Neuronal stem cell (in vitro differentiated cells): ENCODE measurements around the gene FUBP3. TPM values are rescaled to one million over a fixed set of nuclear protein-coding genes. Genes with fewer than 3 reads are reported as not detected.

ENCODE experiments used
- DNase-seq: peaks from one replicate; pipeline ENCODE4 v3.0.0-alpha.2; 2013; ENCODE audit warnings: low spot score
- H2AFZ ChIP-seq: one replicate; pipeline ENCODE4 v1.6.1; 2013; ENCODE audit warnings: mild to moderate bottlenecking, low read length, inconsistent platforms
- H2AK5ac ChIP-seq: 2 replicates; pipeline ENCODE4 v1.6.1; 2013; ENCODE audit warnings: low read depth, mild to moderate bottlenecking, inconsistent platforms, low read length, moderate library complexity, mixed read lengths
- H2BK120ac ChIP-seq: 2 replicates; pipeline ENCODE4 v1.6.1; 2013; ENCODE audit warnings: low read depth, mild to moderate bottlenecking, inconsistent platforms, low read length, moderate library complexity, mixed read lengths
- H2BK12ac ChIP-seq: one replicate; pipeline ENCODE4 v1.6.1; 2013; ENCODE audit warnings: low read length, inconsistent platforms
- H2BK15ac ChIP-seq: 2 replicates; pipeline ENCODE4 v1.6.1; 2013; ENCODE audit warnings: mild to moderate bottlenecking, low read length, inconsistent platforms, mixed read lengths
- H2BK5ac ChIP-seq: one replicate; pipeline ENCODE4 v1.6.1; 2013; ENCODE audit warnings: inconsistent platforms, mild to moderate bottlenecking, low read length, moderate library complexity
- H3K14ac ChIP-seq: one replicate; pipeline ENCODE4 v1.6.1; 2013; ENCODE audit warnings: low read length, inconsistent platforms
- H3K18ac ChIP-seq: 2 replicates; pipeline ENCODE4 v1.6.1; 2013; ENCODE audit warnings: low read length, inconsistent platforms
- H3K23ac ChIP-seq: 2 replicates; pipeline ENCODE4 v1.6.1; 2013; ENCODE audit warnings: low read depth, mild to moderate bottlenecking, mixed read lengths, low read length, inconsistent platforms; ENCODE audit not compliant: poor library complexity
- H3K27ac ChIP-seq: replicated peaks from 3 replicates; pipeline ENCODE4 v1.5.1; 2013; ENCODE audit warnings: low read length, inconsistent platforms
- H3K27me3 ChIP-seq, 3 experiments: 2 replicates each; pipeline ENCODE4 v1.6.1; 2013; ENCODE audit warnings: low read length in 3 of 3, mild to moderate bottlenecking in 2 of 3, inconsistent platforms in 1 of 3, low read depth in 1 of 3, mixed read lengths in 1 of 3, moderate library complexity in 1 of 3; ENCODE audit not compliant: control insufficient read depth in 3 of 3, insufficient read depth in 3 of 3
- H3K36me3 ChIP-seq, 2 donors: replicated peaks in 1 of 2; 2 replicates each; pipeline ENCODE4 v1.6.1; 2013; ENCODE audit warnings: low read length in 2 of 2; ENCODE audit not compliant: control insufficient read depth in 2 of 2, insufficient read depth in 2 of 2
- H3K4ac ChIP-seq: 2 replicates; pipeline ENCODE4 v1.6.1; 2013; ENCODE audit warnings: inconsistent platforms, mild to moderate bottlenecking, low read length, moderate library complexity
- H3K4me1 ChIP-seq, 2 donors: 1 replicate in 1 of 2; 2 replicates in 1 of 2; pipeline ENCODE4 v1.6.1; 2013; ENCODE audit warnings: low read length in 2 of 2, low read depth in 1 of 2; ENCODE audit not compliant: control insufficient read depth in 2 of 2, insufficient read depth in 1 of 2
- H3K4me2 ChIP-seq: one replicate; pipeline ENCODE4 v1.6.1; 2013; ENCODE audit warnings: mild to moderate bottlenecking, low read length, inconsistent platforms; ENCODE audit not compliant: insufficient read depth, poor library complexity, severe bottlenecking
- H3K4me3 ChIP-seq, 2 donors: 2 replicates each; pipeline ENCODE4 v1.5.1; 2013; ENCODE audit warnings: low read length in 2 of 2, mild to moderate bottlenecking in 2 of 2, inconsistent platforms in 1 of 2, moderate library complexity in 1 of 2
- H3K79me1 ChIP-seq: one replicate; pipeline ENCODE4 v1.6.1; 2013; ENCODE audit warnings: low read depth, mild to moderate bottlenecking, inconsistent platforms, low read length, moderate library complexity
- H3K9ac ChIP-seq: one replicate; pipeline ENCODE4 v1.6.1; 2013; ENCODE audit warnings: mild to moderate bottlenecking, low read depth, low read length, inconsistent platforms; ENCODE audit not compliant: poor library complexity
- H3K9me3 ChIP-seq, 2 donors: replicated peaks in 1 of 2; 2 replicates each; pipeline versions ENCODE3 to v1.6.1; 2013; ENCODE audit warnings: low read length in 2 of 2, mild to moderate bottlenecking in 2 of 2, inconsistent platforms in 1 of 2, low read depth in 1 of 2, mixed read lengths in 1 of 2, moderate library complexity in 1 of 2; ENCODE audit not compliant: control insufficient read depth in 2 of 2, insufficient read depth in 1 of 2
- H4K8ac ChIP-seq: one replicate; pipeline ENCODE4 v1.6.1; 2013; ENCODE audit warnings: low read depth, mild to moderate bottlenecking, inconsistent platforms, low read length, moderate library complexity
- H4K91ac ChIP-seq: one replicate; pipeline ENCODE4 v1.6.1; 2013; ENCODE audit warnings: low read length, low read depth, mild to moderate bottlenecking, inconsistent platforms; ENCODE audit not compliant: poor library complexity
- WGBS, 2 donors: extraction: QIAGEN DNeasy Blood & Tissue Kit; methylation state at CpG; one replicate each; pipeline ENCODE4 v1.1.7; 2013; ENCODE audit warnings: missing lambda C conversion rate in 2 of 2, mixed read lengths in 1 of 2; ENCODE audit not compliant: insufficient read length in 2 of 2, insufficient replicate concordance in 1 of 2; ENCODE audit errors: extremely low coverage in 2 of 2; 5-methylcytosine and 5-hydroxymethylcytosine counted together
- polyA plus RNA-seq, 2 experiments: library from polyadenylated mRNA; stranded (reverse); fragments of 200-250 nt; gene quantifications; one replicate each; pipeline ENCODE4 v1.2.3, GENCODE V29; 2013

FUBP3 gene
- polyA plus RNA-seq (2013, experiment 1 of 2), result 34.2 TPM
- polyA plus RNA-seq (2013, experiment 2 of 2), result 35.1 TPM

GRCh38 chr9:130578865-130579737, at the start of gene FUBP3:
TSS of gene FUBP3 (plus strand) at chr9:130579577. CDS start at chr9:130579681, 104 bp downstream.
- Histone ChIP-seq H3K4me2 (peak within 1 kb of the TSS; percentile 91), H3K4me3 (peak within 1 kb of the TSS; percentile 94 to 96), H2BK120ac (peak within 1 kb of the TSS; percentile 49), H3K14ac (no peak within 1 kb of the TSS), H2AFZ (peak within 1 kb of the TSS; percentile 94), H3K27ac (no peak within 1 kb of the TSS), H3K18ac (peak within 1 kb of the TSS; percentile 96), H3K4me1 (peaks cover 6 to 10% of the 10 kb centered on the region in 2 donors), H4K8ac (no peak within 1 kb of the TSS), H3K27me3 (no peaks in the 10 kb centered on the region), H3K4ac (no peak within 1 kb of the TSS), H2BK15ac (peak within 1 kb of the TSS; percentile 43), H3K36me3 (peaks cover 2 to 32% of the 10 kb centered on the region in 2 donors), H2BK5ac (no peak within 1 kb of the TSS), H4K91ac (no peak within 1 kb of the TSS), H2BK12ac (no peak within 1 kb of the TSS), H3K79me1 (peaks cover 10% of the 10 kb centered on the region), H2AK5ac (peak within 1 kb of the TSS; percentile 76), H3K9me3 (no peaks in the 10 kb centered on the region), H3K9ac (peak within 1 kb of the TSS; percentile 99), H3K23ac (peak within 1 kb of the TSS; percentile 85)
- DNase-seq, result peak; percentile 88
- WGBS, 2 donors, result no CpG with 5 or more reads among the region's 74 CpGs

- no peak overlapping the region for H3K4me3 ChIP-seq
- no peak overlapping the region for H4K91ac ChIP-seq
- H3K4me1 ChIP-seq, result peaks cover 9 to 16% of the 10 kb centered on the region in 2 donors
- no peak overlapping the region for H2BK12ac ChIP-seq
- no peak overlapping the region for H4K8ac ChIP-seq
- no peaks in the 10 kb centered on the region for H3K36me3 ChIP-seq
- no peak overlapping the region for H3K27ac ChIP-seq
- H3K9me3 ChIP-seq, result no peaks in the 10 kb centered on the region
- no peak overlapping the region for H3K4me2 ChIP-seq
- no peak overlapping the region for H3K4ac ChIP-seq
- H2BK5ac ChIP-seq, result no peak overlapping the region
- no peak overlapping the region for H3K9ac ChIP-seq
- no peak for DNase-seq
- H3K79me1 ChIP-seq, result no peaks in the 10 kb centered on the region
- no peak overlapping the region for H3K23ac ChIP-seq
- no peak overlapping the region for H2BK120ac ChIP-seq
- no peak overlapping the region for H2AK5ac ChIP-seq
- H3K27me3 ChIP-seq, result peaks cover 0 to 21% (median 0%) of the 10 kb centered on the region in 3 experiments
- H2AFZ ChIP-seq, result no peak overlapping the region
- no peak overlapping the region for H3K14ac ChIP-seq
- WGBS, 2 donors, result no CpG with 5 or more reads among the region's 9 CpGs
- H3K18ac ChIP-seq, result no peak overlapping the region
- H2BK15ac ChIP-seq, result no peak overlapping the region
These were observed 48.4 kb upstream of the FUBP3 start for GRCh38 chr9:130530938-130531337.

- peak overlapping the region; percentile 51 for H2BK12ac ChIP-seq
- no peak overlapping the region for H2BK120ac ChIP-seq
- no peak overlapping the region for H3K4me2 ChIP-seq
- H3K4me3 ChIP-seq, result no peak overlapping the region
- H4K91ac ChIP-seq, result no peak overlapping the region
- no CpG with 5 or more reads among the region's 8 CpGs for WGBS, 2 donors
- no peak overlapping the region for H3K27ac ChIP-seq
- H3K14ac ChIP-seq, result peak overlapping the region; percentile 86
- no peak overlapping the region for H4K8ac ChIP-seq
- peak overlapping the region; percentile 81 for H3K18ac ChIP-seq
- no peak overlapping the region for H3K23ac ChIP-seq
- no peak overlapping the region for H2BK5ac ChIP-seq
- no peaks in the 10 kb centered on the region for H3K79me1 ChIP-seq
- H3K9ac ChIP-seq, result no peak overlapping the region
- no peaks in the 10 kb centered on the region for H3K9me3 ChIP-seq
- no peak for DNase-seq
- no peak overlapping the region for H3K4ac ChIP-seq
- no peaks in the 10 kb centered on the region for H3K36me3 ChIP-seq
- no peak overlapping the region for H2BK15ac ChIP-seq
- H2AFZ ChIP-seq, result no peak overlapping the region
- H2AK5ac ChIP-seq, result peak overlapping the region; percentile 56
- peaks cover 0 to 26% (median 2%) of the 10 kb centered on the region in 3 experiments for H3K27me3 ChIP-seq
- peaks cover 11 to 18% of the 10 kb centered on the region in 2 donors for H3K4me1 ChIP-seq
These were observed 47.7 kb upstream of the FUBP3 start for GRCh38 chr9:130531670-130532069.

- Histone ChIP-seq H3K18ac (no peak overlapping the region), H2AK5ac (no peak overlapping the region), H3K9ac (no peak overlapping the region), H3K4me3 (no peak overlapping the region), H3K4me1 (peaks cover 9 to 13% of the 10 kb centered on the region in 2 donors), H3K27me3 (peaks cover 0 to 31% (median 9%) of the 10 kb centered on the region in 3 experiments), H2BK12ac (no peak overlapping the region), H3K14ac (no peak overlapping the region), H2BK120ac (no peak overlapping the region), H3K27ac (no peak overlapping the region), H3K9me3 (no peaks in the 10 kb centered on the region), H3K4ac (no peak overlapping the region), H3K23ac (no peak overlapping the region), H3K36me3 (no peaks in the 10 kb centered on the region), H2BK15ac (peak overlapping the region; percentile 30), H2AFZ (no peak overlapping the region), H4K8ac (no peak overlapping the region), H2BK5ac (no peak overlapping the region), H3K4me2 (no peak overlapping the region), H3K79me1 (no peaks in the 10 kb centered on the region), H4K91ac (no peak overlapping the region)
- DNase-seq, result no peak
- WGBS, 2 donors, result no CpG with 5 or more reads among the region's 10 CpGs
These were observed 46.8 kb upstream of the FUBP3 start for GRCh38 chr9:130532426-130533080.
